ENCODE measurements around the gene ATG9B.

DNA sequence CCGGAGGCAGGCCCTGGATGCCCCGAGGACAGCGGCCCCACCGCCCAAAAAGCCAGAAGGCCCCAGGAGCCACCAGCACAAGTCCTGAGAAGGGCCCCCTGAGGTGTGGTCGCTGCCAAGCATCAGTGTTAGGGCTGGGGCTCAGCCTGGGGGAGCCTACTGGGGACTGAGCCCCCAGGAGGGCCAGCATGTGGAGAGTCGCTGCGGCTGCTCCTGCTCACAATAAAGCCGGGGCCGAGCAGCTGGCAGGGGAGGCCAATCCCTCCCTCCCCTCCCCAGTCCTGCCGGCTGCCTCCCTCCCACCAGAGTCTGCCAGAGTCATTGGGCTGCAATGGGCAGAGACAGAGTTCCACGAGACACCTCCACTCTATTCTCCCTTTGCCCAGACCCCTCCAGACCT lies 21.0 kb upstream of the ATG9B start:
- TF ChIP-seq, protein P1, sequence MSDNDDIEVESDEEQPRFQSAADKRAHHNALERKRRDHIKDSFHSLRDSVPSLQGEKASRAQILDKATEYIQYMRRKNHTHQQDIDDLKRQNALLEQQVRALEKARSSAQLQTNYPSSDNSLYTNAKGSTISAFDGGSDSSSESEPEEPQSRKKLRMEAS (IDR thresholded peaks at IDR 0.05) = no peak
- TF ChIP-seq, protein P2, sequence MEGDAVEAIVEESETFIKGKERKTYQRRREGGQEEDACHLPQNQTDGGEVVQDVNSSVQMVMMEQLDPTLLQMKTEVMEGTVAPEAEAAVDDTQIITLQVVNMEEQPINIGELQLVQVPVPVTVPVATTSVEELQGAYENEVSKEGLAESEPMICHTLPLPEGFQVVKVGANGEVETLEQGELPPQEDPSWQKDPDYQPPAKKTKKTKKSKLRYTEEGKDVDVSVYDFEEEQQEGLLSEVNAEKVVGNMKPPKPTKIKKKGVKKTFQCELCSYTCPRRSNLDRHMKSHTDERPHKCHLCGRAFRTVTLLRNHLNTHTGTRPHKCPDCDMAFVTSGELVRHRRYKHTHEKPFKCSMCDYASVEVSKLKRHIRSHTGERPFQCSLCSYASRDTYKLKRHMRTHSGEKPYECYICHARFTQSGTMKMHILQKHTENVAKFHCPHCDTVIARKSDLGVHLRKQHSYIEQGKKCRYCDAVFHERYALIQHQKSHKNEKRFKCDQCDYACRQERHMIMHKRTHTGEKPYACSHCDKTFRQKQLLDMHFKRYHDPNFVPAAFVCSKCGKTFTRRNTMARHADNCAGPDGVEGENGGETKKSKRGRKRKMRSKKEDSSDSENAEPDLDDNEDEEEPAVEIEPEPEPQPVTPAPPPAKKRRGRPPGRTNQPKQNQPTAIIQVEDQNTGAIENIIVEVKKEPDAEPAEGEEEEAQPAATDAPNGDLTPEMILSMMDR (IDR thresholded peaks at IDR 0.05 in 2 of 3, conservative IDR thresholded peaks at IDR 0.05 in 1 of 3; ENCODE audit: borderline replicate concordance in 1 of 3, insufficient read depth in 1 of 3, low read depth in 2 of 3, low read length in 2 of 3) = no peak
- TF ChIP-seq FOSL1 (IDR thresholded peaks at IDR 0.05; ENCODE audit: low read depth) (no peak), POLR2A (IDR thresholded peaks at IDR 0.05; ENCODE audit: borderline replicate concordance, extremely low read depth, insufficient read depth, insufficient read length) (no peak), JUND (IDR thresholded peaks at IDR 0.05) (no peak), EGR1 (IDR thresholded peaks at IDR 0.05; ENCODE audit: low read depth) (no peak), ZFX (IDR thresholded peaks at IDR 0.05) (no peak), CBX3 (IDR thresholded peaks at IDR 0.05; ENCODE audit: low read depth) (no peak), SIN3A (IDR thresholded peaks at IDR 0.05; ENCODE audit: low read depth) (no peak), RAD21 (IDR thresholded peaks at IDR 0.05; ENCODE audit: low read depth) (no peak)
- TF ChIP-seq, protein P3, sequence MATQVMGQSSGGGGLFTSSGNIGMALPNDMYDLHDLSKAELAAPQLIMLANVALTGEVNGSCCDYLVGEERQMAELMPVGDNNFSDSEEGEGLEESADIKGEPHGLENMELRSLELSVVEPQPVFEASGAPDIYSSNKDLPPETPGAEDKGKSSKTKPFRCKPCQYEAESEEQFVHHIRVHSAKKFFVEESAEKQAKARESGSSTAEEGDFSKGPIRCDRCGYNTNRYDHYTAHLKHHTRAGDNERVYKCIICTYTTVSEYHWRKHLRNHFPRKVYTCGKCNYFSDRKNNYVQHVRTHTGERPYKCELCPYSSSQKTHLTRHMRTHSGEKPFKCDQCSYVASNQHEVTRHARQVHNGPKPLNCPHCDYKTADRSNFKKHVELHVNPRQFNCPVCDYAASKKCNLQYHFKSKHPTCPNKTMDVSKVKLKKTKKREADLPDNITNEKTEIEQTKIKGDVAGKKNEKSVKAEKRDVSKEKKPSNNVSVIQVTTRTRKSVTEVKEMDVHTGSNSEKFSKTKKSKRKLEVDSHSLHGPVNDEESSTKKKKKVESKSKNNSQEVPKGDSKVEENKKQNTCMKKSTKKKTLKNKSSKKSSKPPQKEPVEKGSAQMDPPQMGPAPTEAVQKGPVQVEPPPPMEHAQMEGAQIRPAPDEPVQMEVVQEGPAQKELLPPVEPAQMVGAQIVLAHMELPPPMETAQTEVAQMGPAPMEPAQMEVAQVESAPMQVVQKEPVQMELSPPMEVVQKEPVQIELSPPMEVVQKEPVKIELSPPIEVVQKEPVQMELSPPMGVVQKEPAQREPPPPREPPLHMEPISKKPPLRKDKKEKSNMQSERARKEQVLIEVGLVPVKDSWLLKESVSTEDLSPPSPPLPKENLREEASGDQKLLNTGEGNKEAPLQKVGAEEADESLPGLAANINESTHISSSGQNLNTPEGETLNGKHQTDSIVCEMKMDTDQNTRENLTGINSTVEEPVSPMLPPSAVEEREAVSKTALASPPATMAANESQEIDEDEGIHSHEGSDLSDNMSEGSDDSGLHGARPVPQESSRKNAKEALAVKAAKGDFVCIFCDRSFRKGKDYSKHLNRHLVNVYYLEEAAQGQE (IDR thresholded peaks at IDR 0.05; ENCODE audit: low read depth) = no peak
